Endothelial cell of umbilical vein (primary cell): Measurements from ENCODE around the gene SLC6A20. TPM values are rescaled to one million over a fixed set of nuclear protein-coding genes. Genes with fewer than 3 reads are reported as not detected.

Experiments
- BruUV-seq: library from RNA; stranded (reverse); fragments of 400-500 nt; replicated peaks from 2 replicates; lab custom pipeline; 2021; lab: Mats Ljungman, UMichigan
- CTCF ChIA-PET: fragments of 300-600, 350-600 bp; sonication (Branson Sonifier 250); formaldehyde crosslinking; loops from one replicate; lab custom pipeline; 2021; ENCODE audit warnings: antibody characterized with exemption, inconsistent platforms; lab: Charles Lee
- POLR2A ChIA-PET: fragments of 300-600, 350-600 bp; sonication (Branson Sonifier 250); formaldehyde crosslinking; loops from one replicate; lab custom pipeline; 2021; ENCODE audit warnings: antibody characterized with exemption, inconsistent platforms; lab: Charles Lee
- DNase-seq: peaks from one replicate; pipeline ENCODE4 v3.0.0-alpha.2; 2011; ENCODE audit warnings: low read depth, low spot score
- FAIRE-seq: peaks from 2 replicates; lab custom pipeline; 2011; peaks lifted over from hg19 to GRCh38; lab: Jason Lieb, UNC
- H2AFZ ChIP-seq: 2 replicates; pipeline ENCODE4 v1.6.0; 2012; ENCODE audit warnings: low read depth, low read length, control low read depth, inconsistent platforms
- H3K27ac ChIP-seq: 2 replicates; pipeline ENCODE4 v1.5.1; 2011; ENCODE audit warnings: low read depth, mild to moderate bottlenecking, control low read depth, low read length, moderate library complexity; ENCODE audit not compliant: insufficient read depth
- H3K27me3 ChIP-seq, 2 experiments: 2 replicates each; pipeline versions ENCODE4 v1.6.0 to v1.6.1; 2011; ENCODE audit warnings: low read length in 2 of 2, mixed read lengths in 1 of 2; ENCODE audit not compliant: control insufficient read depth in 2 of 2, insufficient read depth in 2 of 2
- H3K36me3 ChIP-seq, 2 experiments: 2 replicates in 1 of 2; 3 replicates in 1 of 2; pipeline ENCODE4 v1.5.1; 2011; ENCODE audit warnings: low read length in 2 of 2, mild to moderate bottlenecking in 1 of 2, moderate library complexity in 1 of 2; ENCODE audit not compliant: control insufficient read depth in 2 of 2, insufficient read depth in 2 of 2; ENCODE audit errors: extremely low read depth in 1 of 2
- H3K4me1 ChIP-seq: 3 replicates; pipeline ENCODE4 v1.5.1; 2011; ENCODE audit warnings: mild to moderate bottlenecking, low read length; ENCODE audit not compliant: control insufficient read depth, insufficient read depth; ENCODE audit errors: extremely low read depth
- H3K4me2 ChIP-seq: 2 replicates; pipeline ENCODE4 v1.6.1; 2011; ENCODE audit warnings: low read length, control low read depth, mixed read lengths; ENCODE audit not compliant: insufficient read depth
- H3K4me3 ChIP-seq, 3 experiments: fragments of 200-600 bp in 1 of 3; sonication (generic), shearing (Covaris generic) in 1 of 3; replicated peaks in 1 of 3; 2 replicates each; pipeline ENCODE4 v1.5.1; 2011 to 2016; ENCODE audit warnings: control low read depth in 3 of 3, low read length in 3 of 3, mild to moderate bottlenecking in 2 of 3, inconsistent platforms in 1 of 3, low read depth in 1 of 3, moderate library complexity in 1 of 3; ENCODE audit not compliant: insufficient read depth in 1 of 3
- H3K79me2 ChIP-seq: 2 replicates; pipeline ENCODE4 v1.6.0; 2012; ENCODE audit warnings: low read length, inconsistent platforms; ENCODE audit not compliant: control insufficient read depth, insufficient read depth
- H3K9ac ChIP-seq: replicated peaks from 2 replicates; pipeline ENCODE3; 2011; ENCODE audit warnings: low read length, control low read depth; ENCODE audit not compliant: insufficient read depth; ENCODE audit errors: extremely low read depth
- H3K9me1 ChIP-seq: replicated peaks from 3 replicates; pipeline ENCODE4 v1.6.0; 2011; ENCODE audit warnings: mild to moderate bottlenecking, low read length; ENCODE audit not compliant: control insufficient read depth, insufficient read depth; ENCODE audit errors: extremely low read depth
- H3K9me3 ChIP-seq: replicated peaks from 2 replicates; pipeline ENCODE4 v1.5.1; 2012; ENCODE audit warnings: low read length, inconsistent platforms; ENCODE audit not compliant: control insufficient read depth, insufficient read depth
- H4K20me1 ChIP-seq: replicated peaks from 2 replicates; pipeline ENCODE3; 2011; ENCODE audit warnings: mild to moderate bottlenecking, low read length; ENCODE audit not compliant: control insufficient read depth, insufficient read depth; ENCODE audit errors: extremely low read depth
- EZH2 ChIP-seq: IDR thresholded peaks from 2 replicates; pipeline ENCODE4 v1.6.1; 2012; ENCODE audit warnings: borderline replicate concordance, low read depth, mild to moderate bottlenecking, moderate library complexity, low read length, inconsistent platforms; ENCODE audit not compliant: severe bottlenecking
- FOS ChIP-seq: IDR thresholded peaks from 2 replicates; pipeline ENCODE4 v1.6.1; 2011; ENCODE audit warnings: mild to moderate bottlenecking, low read length, moderate library complexity, borderline replicate concordance; ENCODE audit not compliant: insufficient read depth
- GATA2 ChIP-seq: IDR thresholded peaks from 2 replicates; pipeline ENCODE4 v1.7.0; 2011; ENCODE audit warnings: low read depth, mild to moderate bottlenecking, moderate library complexity, mixed read lengths, low read length; ENCODE audit not compliant: insufficient read length, insufficient read depth
- JUN ChIP-seq: IDR thresholded peaks from 2 replicates; pipeline ENCODE4 v1.6.1; 2011; ENCODE audit warnings: borderline replicate concordance, low read depth; ENCODE audit not compliant: insufficient read length, insufficient read depth
- MYC ChIP-seq: IDR thresholded peaks from one replicate; pipeline ENCODE4 v1.6.1; 2011; ENCODE audit warnings: mild to moderate bottlenecking, low read depth, low read length
- POLR2A ChIP-seq: IDR thresholded peaks from 2 replicates; pipeline ENCODE4 v1.6.1; 2012; ENCODE audit warnings: low read depth, mild to moderate bottlenecking, control low read depth, low read length
- POLR2AphosphoS5 ChIP-seq: IDR thresholded peaks from 2 replicates; pipeline ENCODE4 v1.6.1; 2012; ENCODE audit warnings: low read depth, mild to moderate bottlenecking, control low read depth, low read length, moderate library complexity; ENCODE audit not compliant: insufficient read depth
- dilution Hi-C: fragments of 300-500 bp; cut with MboI; formaldehyde crosslinking; loops from one replicate; pipeline ENCODE4 v1.15.0; 2019; ENCODE audit warnings: low sequenced_read_pairs; ENCODE audit not compliant: extremely low pct_ligation_motif_present
- intact Hi-C: fragments of 100-400 bp; cut with micrococcal nuclease; formaldehyde crosslinking; loops from one replicate; pipeline ENCODE4 v1.10.0; 2022
- polyA plus RNA-seq, 4 experiments: library from polyadenylated mRNA; depleted of rRNA in 3 of 4; stranded (reverse) in 3 of 4; unstranded in 1 of 4; fragments of >200 nt; gene quantifications; 2 replicates each; pipeline versions ENCODE4 v1.2.1 to v1.2.3, GENCODE V29; 2011 to 2012; ENCODE audit warnings: missing spikeins in 1 of 4
- total RNA-seq: library from RNA; stranded (reverse); gene quantifications from 2 replicates; pipeline ENCODE4 v1.2.3, GENCODE V29; 2021
- TF ChIP-seq, protein P1 (sequence below): IDR thresholded peaks from 2 replicates; pipeline ENCODE4 v1.6.1; 2011; ENCODE audit not compliant: insufficient read depth, insufficient read length
- TF ChIP-seq, protein P2 (sequence below), 2 donors: IDR thresholded peaks; 1 replicate in 1 of 2; 2 replicates in 1 of 2; pipeline ENCODE4 v1.5.1; 2011; ENCODE audit warnings: low read length in 2 of 2, mild to moderate bottlenecking in 2 of 2, moderate library complexity in 2 of 2, control low read depth in 1 of 2, inconsistent platforms in 1 of 2, low read depth in 1 of 2; ENCODE audit not compliant: insufficient read depth in 1 of 2; ENCODE audit errors: extremely low read depth in 1 of 2

The SLC6A20 gene
- total and polyA plus RNA-seq, 2 donors (not counting 3 experiments of a cell fraction or from before 2014, with no cell fraction given) = not detected

DNA sequence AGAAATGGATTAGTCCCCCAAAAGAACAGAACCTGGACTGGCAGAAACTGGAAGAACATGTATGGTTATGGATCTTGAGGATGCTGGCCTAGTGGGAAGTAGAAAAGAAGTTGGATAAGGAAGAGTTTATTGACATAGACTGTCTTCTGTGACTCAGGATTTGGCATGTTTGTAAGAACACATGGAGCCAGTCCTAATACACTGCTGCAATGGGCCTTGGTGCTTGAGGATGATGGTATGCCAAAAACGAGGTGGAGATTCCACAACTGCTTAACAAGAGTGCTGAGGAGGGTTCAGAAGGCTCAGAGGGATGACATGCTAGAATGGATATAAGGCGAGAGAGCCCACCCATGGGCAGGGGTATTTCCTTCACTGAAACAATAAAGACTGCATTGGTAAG, 23.2 kb upstream of the SLC6A20 start:
- no TSS peak for BruUV-seq
- Histone ChIP-seq H3K9me3 (no peaks in the 10 kb centered on the region), H2AFZ (no peak overlapping the region), H3K4me1 (peaks cover 15% of the 10 kb centered on the region), H4K20me1 (no peaks in the 10 kb centered on the region), H3K27me3 (no peaks in the 10 kb centered on the region), H3K4me2 (no peak overlapping the region), H3K36me3 (no peaks in the 10 kb centered on the region), H3K9ac (no peak overlapping the region), H3K27ac (no peak overlapping the region), H3K4me3 (no peak overlapping the region), H3K9me1 (no peaks in the 10 kb centered on the region), H3K79me2 (no peaks in the 10 kb centered on the region)
- no peak for TF ChIP-seq EZH2
- no peak for TF ChIP-seq JUN
- TF ChIP-seq, protein P1, sequence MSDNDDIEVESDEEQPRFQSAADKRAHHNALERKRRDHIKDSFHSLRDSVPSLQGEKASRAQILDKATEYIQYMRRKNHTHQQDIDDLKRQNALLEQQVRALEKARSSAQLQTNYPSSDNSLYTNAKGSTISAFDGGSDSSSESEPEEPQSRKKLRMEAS = no peak
- TF ChIP-seq MYC = no peak
- TF ChIP-seq FOS = no peak
- no peak for TF ChIP-seq POLR2A
- no peak for TF ChIP-seq GATA2
- TF ChIP-seq, protein P2, sequence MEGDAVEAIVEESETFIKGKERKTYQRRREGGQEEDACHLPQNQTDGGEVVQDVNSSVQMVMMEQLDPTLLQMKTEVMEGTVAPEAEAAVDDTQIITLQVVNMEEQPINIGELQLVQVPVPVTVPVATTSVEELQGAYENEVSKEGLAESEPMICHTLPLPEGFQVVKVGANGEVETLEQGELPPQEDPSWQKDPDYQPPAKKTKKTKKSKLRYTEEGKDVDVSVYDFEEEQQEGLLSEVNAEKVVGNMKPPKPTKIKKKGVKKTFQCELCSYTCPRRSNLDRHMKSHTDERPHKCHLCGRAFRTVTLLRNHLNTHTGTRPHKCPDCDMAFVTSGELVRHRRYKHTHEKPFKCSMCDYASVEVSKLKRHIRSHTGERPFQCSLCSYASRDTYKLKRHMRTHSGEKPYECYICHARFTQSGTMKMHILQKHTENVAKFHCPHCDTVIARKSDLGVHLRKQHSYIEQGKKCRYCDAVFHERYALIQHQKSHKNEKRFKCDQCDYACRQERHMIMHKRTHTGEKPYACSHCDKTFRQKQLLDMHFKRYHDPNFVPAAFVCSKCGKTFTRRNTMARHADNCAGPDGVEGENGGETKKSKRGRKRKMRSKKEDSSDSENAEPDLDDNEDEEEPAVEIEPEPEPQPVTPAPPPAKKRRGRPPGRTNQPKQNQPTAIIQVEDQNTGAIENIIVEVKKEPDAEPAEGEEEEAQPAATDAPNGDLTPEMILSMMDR (IDR thresholded peaks at IDR 0.05; ENCODE audit: extremely low read depth in 1 of 2, insufficient read depth in 1 of 2, low read depth in 1 of 2, low read length in 2 of 2) = no peak
- no peak for TF ChIP-seq POLR2AphosphoS5
- ChIA-PET CTCF (no interaction called here), POLR2A (no interaction called here)
- DNase-seq (no peak), FAIRE-seq (no peak)
- dilution Hi-C loops (no loop called here), intact Hi-C loops (no loop called here)
